Prostate gland (tissue), 2 donors: ENCODE results near the gene SYT2.
"Not testable (repeated sequence)": the region's sequence is repeated elsewhere in the genome, so short reads cannot be mapped to it uniquely, and the experiment has no call there.

Experiments
- CTCF ChIP-seq, 4 experiments: fragments of 200-600 bp in 2 of 4; fragments of 450-650 bp in 2 of 4; sonication (generic) in 2 of 4; IDR thresholded peaks; 1 replicate in 3 of 4; 2 replicates in 1 of 4; pipeline ENCODE4 v1.5.1; 2016 to 2019; ENCODE audit warnings: antibody characterized with exemption in 4 of 4, mild to moderate bottlenecking in 2 of 4, moderate library complexity in 2 of 4
- POLR2A ChIP-seq: fragments of 450-650 bp; IDR thresholded peaks from one replicate; pipeline ENCODE4 v1.6.1; 2016; ENCODE audit warnings: antibody characterized with exemption, mild to moderate bottlenecking
- POLR2AphosphoS5 ChIP-seq: sonication (generic); formaldehyde crosslinking; IDR thresholded peaks from one replicate; pipeline ENCODE4 v1.6.1; 2017; ENCODE audit warnings: antibody characterized with exemption

GRCh38 chr1:202623476-202623875, 86.8 kb downstream of the SYT2 start:
- not testable (repeated sequence) for TF ChIP-seq POLR2AphosphoS5; CTCF (IDR thresholded peaks at IDR 0.05); POLR2A
